Mammary epithelial cell (primary cell): ENCODE measurements around the gene RPP14.

Experiments used
- CTCF ChIP-seq, 2 donors: IDR thresholded peaks in 1 of 2; conservative IDR thresholded peaks in 1 of 2; 2 replicates each; pipeline ENCODE4 v1.5.1; 2011 to 2012; ENCODE audit warnings: inconsistent platforms in 2 of 2, low read length in 2 of 2, mild to moderate bottlenecking in 2 of 2, control low read depth in 1 of 2, low read depth in 1 of 2; ENCODE audit not compliant: insufficient read depth in 1 of 2; ENCODE audit errors: extremely low read depth in 1 of 2
- EZH2 ChIP-seq: IDR thresholded peaks from 2 replicates; pipeline ENCODE4 v1.6.1; 2012; ENCODE audit warnings: low read length, inconsistent platforms, borderline replicate concordance

GRCh38 chr3:58270485-58270884 lies 35.6 kb upstream of the RPP14 start:
- TF ChIP-seq EZH2 (no peak), CTCF (conservative IDR thresholded peaks at IDR 0.05 in 1 of 2, IDR thresholded peaks at IDR 0.05 in 1 of 2; ENCODE audit: extremely low read depth in 1 of 2, insufficient read depth in 1 of 2, low read depth in 1 of 2, low read length in 2 of 2) (no peak)
